GM12878 (cell line): ENCODE measurements around the gene RAPGEF6.
"Not testable (repeated sequence)": the region's sequence is repeated elsewhere in the genome, so short reads cannot be mapped to it uniquely, and the experiment has no call there.

Source experiments
- BHLHE40 ChIP-seq, 2 experiments: fragments of 450-650 bp in 1 of 2; IDR thresholded peaks; 2 replicates each; pipeline ENCODE4 v1.6.1; 2011 to 2017; ENCODE audit warnings: low read depth in 2 of 2, borderline replicate concordance in 1 of 2, improper control_type of control experiment in 1 of 2, low read length in 1 of 2, mild to moderate bottlenecking in 1 of 2
- EGR1 ChIP-seq, 2 experiments: IDR thresholded peaks; 1 replicate in 1 of 2; 2 replicates in 1 of 2; pipeline ENCODE4 v1.6.1; 2011 to 2012; ENCODE audit warnings: low read depth in 2 of 2, low read length in 2 of 2, borderline replicate concordance in 1 of 2, mild to moderate bottlenecking in 1 of 2, moderate library complexity in 1 of 2
- JUND ChIP-seq: IDR thresholded peaks from 2 replicates; pipeline ENCODE4 v1.6.1; 2012; ENCODE audit warnings: low read depth, mild to moderate bottlenecking, low read length, improper control_type of control experiment, moderate library complexity
- NFYA ChIP-seq: IDR thresholded peaks from 2 replicates; pipeline ENCODE4 v1.6.1; 2011; ENCODE audit warnings: low read depth, mild to moderate bottlenecking, low read length, improper control_type of control experiment, borderline replicate concordance
- NR2C2 ChIP-seq: IDR thresholded peaks from 2 replicates; pipeline ENCODE4 v1.6.1; 2011; ENCODE audit warnings: borderline replicate concordance, low read depth; ENCODE audit not compliant: control insufficient read depth, insufficient read length
- SP1 ChIP-seq: IDR thresholded peaks from one replicate; pipeline ENCODE4 v1.6.1; 2011; ENCODE audit warnings: low read depth, low read length
- TAF1 ChIP-seq: IDR thresholded peaks from 2 replicates; pipeline ENCODE4 v1.6.1; 2011; ENCODE audit warnings: mild to moderate bottlenecking, low read depth, low read length, borderline replicate concordance
- USF2 ChIP-seq: IDR thresholded peaks from 2 replicates; pipeline ENCODE4 v1.6.1; 2011; ENCODE audit warnings: low read depth, low read length, improper control_type of control experiment, borderline replicate concordance

GRCh38 chr5:131593436-131593835, 41.6 kb downstream of the RAPGEF6 start:
- not testable (repeated sequence) for TF ChIP-seq SP1; TAF1; NR2C2; NFYA; EGR1 (IDR thresholded peaks at IDR 0.05; ENCODE audit: borderline replicate concordance in 1 of 2, low read depth in 2 of 2, low read length in 2 of 2); BHLHE40 (IDR thresholded peaks at IDR 0.05; ENCODE audit: borderline replicate concordance in 1 of 2, low read depth in 2 of 2, low read length in 1 of 2); USF2; JUND
